Body of pancreas (tissue), 4 donors: Measurements from ENCODE around the gene SMIM1. TPM values are rescaled to one million over a fixed set of nuclear protein-coding genes. Genes with fewer than 3 reads are reported as not detected.

Experiments
- ATAC-seq: fragments of 150-250 bp; one replicate; pipeline ENCODE4 v1.9.1; 2016
- DNase-seq, 4 donors: peaks; one replicate each; pipeline ENCODE4 v3.0.0-alpha.2; 2019
- H3K27ac ChIP-seq, 4 donors: fragments of 200-600 bp; sonication (generic); 1 replicate in 3 of 4; 2 replicates in 1 of 4; pipeline versions ENCODE4 v1.5.1 to v1.6.1; 2016 to 2019; ENCODE audit warnings: mild to moderate bottlenecking in 1 of 4, mixed read lengths in 1 of 4, moderate library complexity in 1 of 4
- H3K27me3 ChIP-seq, 2 donors: fragments of 200-600 bp; sonication (generic); one replicate each; pipeline ENCODE4 v1.6.0; 2016; ENCODE audit warnings: mild to moderate bottlenecking in 1 of 2
- H3K36me3 ChIP-seq, 2 donors: fragments of 200-600 bp; sonication (generic); replicated peaks in 1 of 2; 2 replicates each; pipeline ENCODE4 v1.5.1; 2016; ENCODE audit warnings: low read depth in 2 of 2; ENCODE audit not compliant: insufficient read depth in 1 of 2
- H3K4me1 ChIP-seq: fragments of 200-600 bp; sonication (generic); one replicate; pipeline ENCODE4 v1.6.0; 2016
- H3K4me3 ChIP-seq, 2 donors: fragments of 200-600 bp; sonication (generic); 1 replicate in 1 of 2; 2 replicates in 1 of 2; pipeline ENCODE4 v1.5.1; 2016 to 2019
- H3K9me3 ChIP-seq, 3 donors: fragments of 200-600 bp; sonication (generic); 1 replicate in 2 of 3; 2 replicates in 1 of 3; pipeline ENCODE4 v1.5.1; 2016
- CTCF ChIP-seq, 7 experiments: fragments of 450-650 bp in 4 of 7; fragments of 200-600 bp in 3 of 7; sonication (generic) in 3 of 7; IDR thresholded peaks; one replicate each; pipeline ENCODE4 v1.5.1; 2016 to 2019; ENCODE audit warnings: antibody characterized with exemption in 7 of 7
- POLR2A ChIP-seq, 3 donors: fragments of 450-650 bp; IDR thresholded peaks; one replicate each; pipeline ENCODE4 v1.6.1; 2016; ENCODE audit warnings: antibody characterized with exemption in 3 of 3, mild to moderate bottlenecking in 2 of 3
- WGBS, 2 donors: methylation state at CpG; one replicate each; pipeline ENCODE4 v1.1.5; 2017; 5-methylcytosine and 5-hydroxymethylcytosine counted together
- intact Hi-C: fragments of 100-400 bp; cut with DNase I; formaldehyde crosslinking; loops from one replicate; pipeline ENCODE4 v1.15.1; 2023
- total RNA-seq, 2 donors: library from RNA; depleted of rRNA; stranded (reverse); fragments of >200 nt; gene quantifications; one replicate each; pipeline ENCODE4 v1.1.0, GENCODE V29; 2016

SMIM1 gene
- total RNA-seq, 2 donors from 2014 or later: 5.2 TPM; not detected in 1

- DNase-seq (peak in 1 of 4 donors; percentile 47), ATAC-seq (no peak)
- H3K4me1 ChIP-seq: no peaks in the 10 kb centered on the region
- TF ChIP-seq POLR2A (IDR thresholded peaks at IDR 0.05) (no peak), CTCF (IDR thresholded peaks at IDR 0.05) (no peak)
- 71 to 76% methylated on average over 13 of the region's 13 CpGs for WGBS, 2 donors
- H3K27me3 ChIP-seq: no peaks in the 10 kb centered on the region
- no peaks in the 10 kb centered on the region for H3K9me3 ChIP-seq
- peaks cover 21 to 43% of the 10 kb centered on the region in 2 donors for H3K36me3 ChIP-seq
- H3K4me3 ChIP-seq: no peak overlapping the region
- H3K27ac ChIP-seq: no peak overlapping the region
- intact Hi-C loops: no loop called here
Measured at GRCh38 chr1:3785045-3785444, 12.5 kb downstream of the SMIM1 start.

GRCh38 chr1:3785456-3786157 is 13.1 kb downstream of the SMIM1 start:
- no peak for ATAC-seq
- WGBS, 2 donors: 82% methylated on average over 14 of the region's 14 CpGs
- H3K27me3 ChIP-seq: no peaks in the 10 kb centered on the region
- no peaks in the 10 kb centered on the region for H3K9me3 ChIP-seq
- H3K36me3 ChIP-seq: peaks cover 21 to 40% of the 10 kb centered on the region in 2 donors
- H3K4me3 ChIP-seq: no peak overlapping the region
- TF ChIP-seq POLR2A (IDR thresholded peaks at IDR 0.05) (no peak), CTCF (IDR thresholded peaks at IDR 0.05) (peak in 1 of 7 experiments; percentile 9)
- H3K4me1 ChIP-seq: peaks cover 3% of the 10 kb centered on the region
- intact Hi-C loops: no loop called here
- no peak for DNase-seq
- no peak overlapping the region for H3K27ac ChIP-seq

GRCh38 chr1:3786468-3787348 is 14.2 kb downstream of the SMIM1 start:
- peaks cover 19 to 32% of the 10 kb centered on the region in 2 donors for H3K36me3 ChIP-seq
- H3K9me3 ChIP-seq: no peaks in the 10 kb centered on the region
- ATAC-seq (no peak), DNase-seq (no peak)
- no peak for TF ChIP-seq POLR2A (IDR thresholded peaks at IDR 0.05)
- no peak for TF ChIP-seq CTCF (IDR thresholded peaks at IDR 0.05)
- WGBS, 2 donors: 88 to 92% methylated on average over 38 to 45 of the region's 45 CpGs
- H3K27me3 ChIP-seq: no peaks in the 10 kb centered on the region
- intact Hi-C loops: no loop called here
- peaks cover 6% of the 10 kb centered on the region for H3K4me1 ChIP-seq
- no peak overlapping the region for H3K27ac ChIP-seq
- no peak overlapping the region for H3K4me3 ChIP-seq

- Histone ChIP-seq H3K4me3 (no peak overlapping the region), H3K27ac (no peak overlapping the region), H3K4me1 (peaks cover 6% of the 10 kb centered on the region), H3K36me3 (peaks cover 12 to 26% of the 10 kb centered on the region in 2 donors), H3K9me3 (no peaks in the 10 kb centered on the region), H3K27me3 (no peaks in the 10 kb centered on the region)
- 79 to 82% methylated on average over 10 of the region's 10 CpGs for WGBS, 2 donors
- intact Hi-C loops: no loop called here
- no peak for TF ChIP-seq POLR2A (IDR thresholded peaks at IDR 0.05)
- no peak for TF ChIP-seq CTCF (IDR thresholded peaks at IDR 0.05)
- DNase-seq (no peak), ATAC-seq (no peak)
Measured at GRCh38 chr1:3787349-3787715, 14.8 kb downstream of the SMIM1 start.
